ENCODE measurements around the gene IL27RA. TPM values are rescaled to one million over a fixed set of nuclear protein-coding genes. Genes with fewer than 3 reads are reported as not detected.
"Not testable (repeated sequence)": the region's sequence is repeated elsewhere in the genome, so short reads cannot be mapped to it uniquely, and the experiment has no call there.

The IL27RA gene
- total RNA-seq, 1 experiment from 2014 or later: 18.3 TPM

DNA sequence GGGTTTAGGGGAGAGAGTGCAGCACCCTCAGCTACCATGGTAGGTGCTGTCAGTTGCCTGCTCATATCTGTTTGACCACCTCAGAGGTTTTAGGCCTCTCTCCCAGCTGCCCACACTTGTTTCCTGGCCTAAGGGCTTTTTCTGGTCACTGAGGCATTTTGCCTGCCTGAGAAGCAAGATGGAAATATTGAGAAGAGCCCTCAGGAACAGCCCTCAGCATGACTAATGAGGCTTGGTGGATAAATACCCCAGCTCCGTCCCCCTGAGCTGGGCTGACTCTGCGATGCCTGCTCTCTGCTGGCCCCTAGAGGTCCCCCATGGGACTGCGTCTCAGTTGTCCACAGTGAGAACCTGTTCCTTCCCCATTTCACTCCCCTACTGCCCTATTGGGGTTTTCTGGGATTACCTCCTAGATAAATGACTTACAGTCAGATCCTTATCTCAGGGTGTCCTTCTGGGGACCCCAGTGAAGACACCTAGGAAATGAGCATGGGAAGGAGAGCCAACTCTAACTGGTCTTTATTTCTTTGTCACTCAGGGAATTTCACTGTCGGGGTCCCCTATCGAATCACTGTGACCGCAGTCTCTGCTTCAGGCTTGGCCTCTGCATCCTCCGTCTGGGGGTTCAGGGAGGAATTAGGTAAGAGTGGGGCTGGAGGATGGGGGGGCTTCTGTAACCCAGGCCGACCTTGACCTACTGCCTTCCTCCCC is 17.0 kb downstream of the IL27RA start:
- H3K27ac ChIP-seq (ENCODE audit: low read depth, low read length): no peak overlapping the region
- POLR2A ChIA-PET: no interaction called here
- H3K9ac ChIP-seq (ENCODE audit: low read length): no peak overlapping the region
- no peak overlapping the region for H2AFZ ChIP-seq (ENCODE audit: low read depth, low read length, poor library complexity, severe bottlenecking)
- DNase-seq (ENCODE audit: low read depth, low spot score) (no peak), ATAC-seq (peak; percentile 90)
- H4K20me1 ChIP-seq (ENCODE audit: insufficient read depth): no peaks in the 10 kb centered on the region
- H3K27me3 ChIP-seq (ENCODE audit: insufficient read depth, low read length): no peaks in the 10 kb centered on the region
- CTCF ChIA-PET: interaction anchor here (0.7 to 1.8 kb wide), 8 partner anchors 8 to 252 kb away, joined by 3 to 12 read pairs (median 3); partner anchors contain the start of gene ASF1B
- intact Hi-C loops (cut with micrococcal nuclease): no loop called here
- no peaks in the 10 kb centered on the region for H3K4me1 ChIP-seq (ENCODE audit: control insufficient read depth in 1 of 2, insufficient read depth in 2 of 2, low read length in 2 of 2)
- H3K4me2 ChIP-seq (ENCODE audit: low read length): no peak overlapping the region
- no peaks in the 10 kb centered on the region for H3K79me2 ChIP-seq (ENCODE audit: insufficient read depth, low read length)
- no TSS peak for BruUV-seq (replicated peaks)
- TF ChIP-seq, protein P1, sequence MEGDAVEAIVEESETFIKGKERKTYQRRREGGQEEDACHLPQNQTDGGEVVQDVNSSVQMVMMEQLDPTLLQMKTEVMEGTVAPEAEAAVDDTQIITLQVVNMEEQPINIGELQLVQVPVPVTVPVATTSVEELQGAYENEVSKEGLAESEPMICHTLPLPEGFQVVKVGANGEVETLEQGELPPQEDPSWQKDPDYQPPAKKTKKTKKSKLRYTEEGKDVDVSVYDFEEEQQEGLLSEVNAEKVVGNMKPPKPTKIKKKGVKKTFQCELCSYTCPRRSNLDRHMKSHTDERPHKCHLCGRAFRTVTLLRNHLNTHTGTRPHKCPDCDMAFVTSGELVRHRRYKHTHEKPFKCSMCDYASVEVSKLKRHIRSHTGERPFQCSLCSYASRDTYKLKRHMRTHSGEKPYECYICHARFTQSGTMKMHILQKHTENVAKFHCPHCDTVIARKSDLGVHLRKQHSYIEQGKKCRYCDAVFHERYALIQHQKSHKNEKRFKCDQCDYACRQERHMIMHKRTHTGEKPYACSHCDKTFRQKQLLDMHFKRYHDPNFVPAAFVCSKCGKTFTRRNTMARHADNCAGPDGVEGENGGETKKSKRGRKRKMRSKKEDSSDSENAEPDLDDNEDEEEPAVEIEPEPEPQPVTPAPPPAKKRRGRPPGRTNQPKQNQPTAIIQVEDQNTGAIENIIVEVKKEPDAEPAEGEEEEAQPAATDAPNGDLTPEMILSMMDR (IDR thresholded peaks at IDR 0.05 in 2 of 3, conservative IDR thresholded peaks at IDR 0.05 in 1 of 3; ENCODE audit: borderline replicate concordance in 1 of 3, insufficient read depth in 1 of 3, low read depth in 2 of 3, low read length in 2 of 3): peak; percentile 38 to 98 (median 98); a peak in 5 of 6 replicates
- peak; percentile 49 for TF ChIP-seq RAD21 (IDR thresholded peaks at IDR 0.05; ENCODE audit: low read depth)
- TF ChIP-seq EGR1 (IDR thresholded peaks at IDR 0.05; ENCODE audit: low read depth): no peak
- H3K9me2 ChIP-seq (ENCODE audit: insufficient read depth): no peaks in the 10 kb centered on the region
- no peaks in the 10 kb centered on the region for H3K9me3 ChIP-seq (ENCODE audit: control insufficient read depth in 1 of 2, insufficient read depth in 1 of 2, low read depth in 1 of 2, low read length in 2 of 2)
- RAD21 ChIA-PET (ENCODE audit: low non-redundant PET in 1 of 2, low total read pairs in 2 of 2, uncharacterized antibody in 2 of 2, unreplicated experiment in 2 of 2): interaction anchor here in 1 of 2 experiments (0.6 kb wide), 1 partner anchor 1070 kb away, joined by 4 read pairs; no protein-coding TSS in a partner anchor
- no peak overlapping the region for H3K4me3 ChIP-seq (replicated peaks in 1 of 2; ENCODE audit: low read depth in 1 of 2, low read length in 2 of 2)
- H3K36me3 ChIP-seq (ENCODE audit: control insufficient read depth in 1 of 2, insufficient read depth in 2 of 2, low read length in 2 of 2): peaks cover 0 to 6% of the 10 kb centered on the region in 2 experiments; a peak in 2 of 4 replicates

- peaks cover 0 to 6% of the 10 kb centered on the region in 2 experiments; a peak in 2 of 4 replicates for H3K36me3 ChIP-seq (ENCODE audit: control insufficient read depth in 1 of 2, insufficient read depth in 2 of 2, low read length in 2 of 2)
- H3K9me2 ChIP-seq (ENCODE audit: insufficient read depth): no peaks in the 10 kb centered on the region
- H3K9me3 ChIP-seq (ENCODE audit: control insufficient read depth in 1 of 2, insufficient read depth in 1 of 2, low read depth in 1 of 2, low read length in 2 of 2): no peaks in the 10 kb centered on the region
- H3K4me3 ChIP-seq (replicated peaks in 1 of 2; ENCODE audit: low read depth in 1 of 2, low read length in 2 of 2): no peak overlapping the region
- H4K20me1 ChIP-seq (ENCODE audit: insufficient read depth): no peaks in the 10 kb centered on the region
- ChIA-PET POLR2A (no interaction called here), CTCF (no interaction called here), RAD21 (ENCODE audit: low non-redundant PET in 1 of 2, low total read pairs in 2 of 2, uncharacterized antibody in 2 of 2, unreplicated experiment in 2 of 2) (no interaction called here)
- no TSS peak for BruUV-seq (replicated peaks)
- no peaks in the 10 kb centered on the region for H3K79me2 ChIP-seq (ENCODE audit: insufficient read depth, low read length)
- H3K27me3 ChIP-seq (ENCODE audit: insufficient read depth, low read length): no peaks in the 10 kb centered on the region
- no peaks in the 10 kb centered on the region for H3K4me1 ChIP-seq (ENCODE audit: control insufficient read depth in 1 of 2, insufficient read depth in 2 of 2, low read length in 2 of 2)
- TF ChIP-seq ATF3 (IDR thresholded peaks at IDR 0.05): no peak
- H3K9ac ChIP-seq (ENCODE audit: low read length): no peak overlapping the region
- intact Hi-C loops (cut with micrococcal nuclease): no loop called here
- H3K4me2 ChIP-seq (ENCODE audit: low read length): no peak overlapping the region
- DNase-seq (ENCODE audit: low read depth, low spot score): no peak
- no peak overlapping the region for H2AFZ ChIP-seq (ENCODE audit: low read depth, low read length, poor library complexity, severe bottlenecking)
- H3K27ac ChIP-seq (ENCODE audit: low read depth, low read length): no peak overlapping the region
- ATAC-seq: no peak
Observed at GRCh38 chr19:14050512-14050911, 18.9 kb downstream of the IL27RA start.

- H3K79me2 ChIP-seq (ENCODE audit: insufficient read depth, low read length); RAD21 ChIA-PET (ENCODE audit: low non-redundant PET in 1 of 2, low total read pairs in 2 of 2, uncharacterized antibody in 2 of 2, unreplicated experiment in 2 of 2); H3K9ac ChIP-seq (ENCODE audit: low read length); H3K9me3 ChIP-seq (ENCODE audit: control insufficient read depth in 1 of 2, insufficient read depth in 1 of 2, low read depth in 1 of 2, low read length in 2 of 2); H3K27ac ChIP-seq (ENCODE audit: low read depth, low read length); H3K4me2 ChIP-seq (ENCODE audit: low read length); BruUV-seq (replicated peaks); H4K20me1 ChIP-seq (ENCODE audit: insufficient read depth); DNase-seq (ENCODE audit: low read depth, low spot score); intact Hi-C loops (cut with micrococcal nuclease); H3K4me1 ChIP-seq (ENCODE audit: control insufficient read depth in 1 of 2, insufficient read depth in 2 of 2, low read length in 2 of 2); H3K4me3 ChIP-seq (replicated peaks in 1 of 2; ENCODE audit: low read depth in 1 of 2, low read length in 2 of 2); POLR2A ChIA-PET; H3K9me2 ChIP-seq (ENCODE audit: insufficient read depth); H2AFZ ChIP-seq (ENCODE audit: low read depth, low read length, poor library complexity, severe bottlenecking); H3K27me3 ChIP-seq (ENCODE audit: insufficient read depth, low read length); H3K36me3 ChIP-seq (ENCODE audit: control insufficient read depth in 1 of 2, insufficient read depth in 2 of 2, low read length in 2 of 2): not testable (repeated sequence)
- CTCF ChIA-PET: interaction anchor here (1.3 kb wide), 1 partner anchor 9 kb away, joined by 6 read pairs; no protein-coding TSS in a partner anchor
- ATAC-seq: 0 out of 2 replicates have a peak, but pooled peaks have one; percentile 30
Observed at GRCh38 chr19:14050961-14051360, 19.4 kb downstream of the IL27RA start.

Data from HCT116 (cell line).